ENCODE measurements around the gene OR2J1. TPM values are rescaled to one million over a fixed set of nuclear protein-coding genes. Genes with fewer than 3 reads are reported as not detected.

OR2J1 gene
- not detected for total RNA-seq

DNA sequence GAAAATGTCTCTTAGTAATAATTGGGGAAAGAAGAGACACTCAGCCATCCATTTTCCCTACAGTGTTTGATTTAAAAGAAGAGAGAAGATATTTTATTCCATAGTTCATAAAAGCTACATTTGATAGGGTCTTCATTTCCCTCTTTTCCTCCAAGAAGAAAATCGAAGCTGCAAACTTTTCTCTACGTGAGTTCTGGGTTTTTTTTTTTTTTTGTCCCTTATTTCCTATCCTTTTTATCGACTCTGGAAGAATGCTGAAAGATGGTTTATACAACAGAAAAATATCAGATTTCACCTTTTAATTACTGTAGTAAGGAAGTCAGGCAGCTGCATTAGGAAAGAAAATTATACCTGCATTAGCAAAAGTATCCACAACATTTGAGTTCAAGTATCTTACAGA lies at the start of gene OR2J1:
TSS of gene OR2J1 (plus strand) at position 301 of the 400 bp plus-strand sequence. CDS start 1,453 bp downstream, outside the sequence.

DNA sequence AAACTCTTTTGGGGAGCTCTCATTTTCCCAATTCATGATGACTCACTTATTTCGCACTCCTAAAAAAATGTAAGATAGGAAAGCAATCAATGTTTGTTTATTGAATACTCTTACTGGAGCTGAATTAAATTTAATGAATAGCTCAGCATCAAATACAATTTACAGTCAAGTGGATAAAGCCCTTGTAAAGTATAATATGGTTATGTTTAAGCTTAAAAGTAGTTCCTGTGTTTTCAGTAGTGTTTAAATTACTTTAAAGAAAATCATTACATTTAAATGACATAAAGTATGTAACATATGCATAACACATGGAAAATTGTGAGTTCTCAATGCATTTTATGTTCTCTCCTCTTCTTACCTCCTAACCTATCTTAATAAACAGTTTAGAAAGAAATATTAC lies 12.1 kb upstream of the OR2J1 start, which contains the start of gene OR2B3:
TSS of gene OR2B3 (minus strand) at position 101 of the 400 bp plus-strand sequence. CDS start at position 36, 65 bp downstream.

DNA sequence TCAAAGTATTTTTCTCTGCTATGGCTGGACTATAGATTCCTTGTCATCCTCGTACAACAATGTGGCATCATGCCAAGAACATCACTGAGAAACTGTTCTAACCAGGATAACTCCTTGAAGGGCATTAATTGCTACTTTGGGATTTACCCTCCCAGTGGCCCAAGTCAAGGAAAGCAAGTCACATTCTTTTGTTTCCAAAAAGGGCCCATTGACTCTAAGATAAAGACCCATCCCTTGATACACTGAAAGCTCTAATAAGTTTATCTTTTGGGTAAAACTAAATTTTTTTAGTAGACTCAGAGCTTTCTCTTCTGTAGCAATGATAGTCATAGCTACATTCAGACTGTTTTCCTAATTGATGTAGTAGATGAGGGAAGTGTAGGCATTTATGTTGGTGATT lies 8.5 kb downstream of the OR2J1 start, which contains the start of gene OR2J3:
TSS of gene OR2J3 (plus strand) at position 301 of the 400 bp plus-strand sequence. CDS start 3,833 bp downstream, outside the sequence.

Other genes starting within 250 kb of the OR2J1 start
- 68.8 TPM for gene TRIM27, start 175.5 kb upstream of the OR2J1 start, total RNA-seq
- 2.9 TPM for gene ZNF311, start 94.2 kb upstream of the OR2J1 start, total RNA-seq
- gene OR2W1, start 54.3 kb upstream of the OR2J1 start, total RNA-seq, result not detected
- gene OR2B3, start 12.2 kb upstream of the OR2J1 start, total RNA-seq, result not detected
- gene OR2J3, start 8.6 kb downstream of the OR2J1 start, total RNA-seq, result not detected
- not detected for gene OR2J2, start 71.4 kb downstream of the OR2J1 start, total RNA-seq
- gene OR14J1, start 202.2 kb downstream of the OR2J1 start, total RNA-seq, result not detected